Stimulated activated CD8-positive, alpha-beta memory T cell treated with anti-CD3 and anti-CD28 coated beads, Interleukin-7, amount 100 ng/mL, for 4 hours (primary cell): ENCODE results near the gene KIAA1217.
"Not testable (repeated sequence)": the region's sequence is repeated elsewhere in the genome, so short reads cannot be mapped to it uniquely, and the experiment has no call there.

Experiments
- DNase-seq, 2 donors: peaks; one replicate each; pipeline ENCODE4 v3.0.0-alpha.2; 2020; ENCODE audit warnings: low read depth in 2 of 2

Gene KIAA1217

GRCh38 chr10:24292304-24293293, 83.7 kb downstream of the KIAA1217 start:
- DNase-seq, result no peak

GRCh38 chr10:24299578-24300260, 90.8 kb downstream of the KIAA1217 start:
- no peak for DNase-seq

GRCh38 chr10:24303522-24304310, 94.8 kb downstream of the KIAA1217 start:
- DNase-seq, result no peak

GRCh38 chr10:24305551-24306506, 96.9 kb downstream of the KIAA1217 start:
- DNase-seq, result no peak

GRCh38 chr10:24306507-24306875, 97.6 kb downstream of the KIAA1217 start:
- no peak for DNase-seq

GRCh38 chr10:24307116-24307515, 98.2 kb downstream of the KIAA1217 start:
- no peak for DNase-seq

GRCh38 chr10:24307696-24308485, 99.0 kb downstream of the KIAA1217 start:
- no peak for DNase-seq

GRCh38 chr10:24310104-24310503, 101.2 kb downstream of the KIAA1217 start:
- DNase-seq, result no peak

- no peak for DNase-seq
These were observed 103.0 kb downstream of the KIAA1217 start for GRCh38 chr10:24311888-24312287.

- no peak for DNase-seq
These were observed 104.3 kb downstream of the KIAA1217 start for GRCh38 chr10:24313283-24313682.

GRCh38 chr10:24315211-24315610, 106.3 kb downstream of the KIAA1217 start:
- DNase-seq, result no peak

- DNase-seq, result no peak
These were observed 109.6 kb downstream of the KIAA1217 start for GRCh38 chr10:24318517-24318916.

- no peak for DNase-seq
These were observed 111.4 kb downstream of the KIAA1217 start for GRCh38 chr10:24320373-24320772.

- no peak for DNase-seq
These were observed 115.7 kb downstream of the KIAA1217 start for GRCh38 chr10:24324651-24325050.

GRCh38 chr10:24331457-24331856, 122.5 kb downstream of the KIAA1217 start:
- no peak for DNase-seq

GRCh38 chr10:24333736-24334135, 124.8 kb downstream of the KIAA1217 start:
- no peak for DNase-seq

- no peak for DNase-seq
These were observed 125.5 kb downstream of the KIAA1217 start for GRCh38 chr10:24334279-24334939.

- not testable (repeated sequence) for DNase-seq
These were observed 128.8 kb downstream of the KIAA1217 start for GRCh38 chr10:24337723-24338122.

GRCh38 chr10:24339387-24339786, 130.4 kb downstream of the KIAA1217 start:
- DNase-seq, result no peak

GRCh38 chr10:24340446-24340845, 131.5 kb downstream of the KIAA1217 start:
- DNase-seq, result no peak
